ENCODE results near the gene MNS1. TPM values are rescaled to one million over a fixed set of nuclear protein-coding genes. Genes with fewer than 3 reads are reported as not detected.

Gene MNS1
- total RNA-seq, 2 donors from 2014 or later: not detected

DNA sequence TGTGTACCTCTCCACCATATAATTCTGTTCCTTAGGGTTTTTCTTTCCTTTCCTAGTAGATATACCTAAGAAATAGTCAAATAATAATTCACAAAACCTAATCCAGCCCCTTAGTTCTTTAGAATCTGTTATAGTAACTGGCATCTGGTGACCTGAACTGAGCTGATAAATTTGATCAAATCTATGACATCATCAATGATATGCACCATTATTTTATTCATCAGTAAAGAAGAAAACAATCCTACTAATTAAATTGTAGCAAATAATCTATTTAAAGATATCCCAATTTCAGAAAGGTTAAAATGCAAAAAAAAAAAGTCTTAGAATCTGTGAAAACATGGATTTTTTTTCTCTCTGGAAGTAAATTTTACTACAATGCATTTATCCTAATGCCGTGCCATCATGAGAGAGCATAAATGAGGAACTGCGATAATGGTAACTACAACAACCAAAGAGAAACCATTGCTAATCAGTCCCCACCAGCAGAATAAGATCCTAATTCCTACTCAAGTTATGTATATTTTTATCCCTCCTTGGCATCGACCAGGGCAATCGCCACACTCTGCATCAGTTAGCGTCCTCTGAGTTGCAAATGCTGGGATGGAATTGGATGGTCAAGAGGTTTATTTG lies 6.6 kb upstream of the MNS1 start:
- no peaks in the 10 kb centered on the region for H3K9me3 Mint-ChIP-seq
- H3K27ac Mint-ChIP-seq: no peak overlapping the region
- H3K27me3 Mint-ChIP-seq: peaks cover 3% of the 10 kb centered on the region
- ATAC-seq (replicated peaks): no peak
- no peak overlapping the region for H3K4me3 Mint-ChIP-seq
- H3K4me1 Mint-ChIP-seq: peaks cover 10% of the 10 kb centered on the region
- no peaks in the 10 kb centered on the region for H3K36me3 Mint-ChIP-seq (ENCODE audit: low read depth)

- Mint-ChIP-seq H3K27me3 (peaks cover 16% of the 10 kb centered on the region), H3K27ac (no peak overlapping the region), H3K9me3 (no peaks in the 10 kb centered on the region), H3K4me3 (no peak overlapping the region), H3K36me3 (ENCODE audit: low read depth) (no peaks in the 10 kb centered on the region), H3K4me1 (peaks cover 16% of the 10 kb centered on the region)
- no peak for ATAC-seq (replicated peaks)
Observed at GRCh38 chr15:56469483-56469882, 4.5 kb upstream of the MNS1 start.

DNA sequence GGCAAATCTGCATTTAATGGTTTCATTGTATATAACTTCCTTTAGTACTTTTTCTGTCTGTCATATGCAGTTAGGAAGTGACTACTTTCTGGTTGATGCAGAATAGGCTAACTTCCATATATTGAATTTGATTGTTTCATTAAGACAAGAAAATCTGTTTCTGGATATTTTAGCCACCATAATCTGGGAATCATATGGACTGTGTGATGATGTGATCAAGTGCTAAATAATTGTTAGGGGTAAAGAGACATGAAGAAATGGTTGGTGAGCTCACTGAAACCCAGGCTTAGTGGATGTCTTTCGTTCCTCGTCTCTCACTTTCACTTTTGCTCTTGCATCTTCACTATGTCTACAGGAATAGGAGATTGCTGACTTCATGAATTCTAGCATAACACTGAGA lies 3.5 kb upstream of the MNS1 start:
- peak; percentile 79 for ATAC-seq (replicated peaks)
- peaks cover 18% of the 10 kb centered on the region for H3K4me1 Mint-ChIP-seq
- H3K9me3 Mint-ChIP-seq: no peaks in the 10 kb centered on the region
- H3K27me3 Mint-ChIP-seq: peaks cover 23% of the 10 kb centered on the region
- H3K27ac Mint-ChIP-seq: no peak overlapping the region
- H3K4me3 Mint-ChIP-seq: peak overlapping the region; percentile 59
- no peaks in the 10 kb centered on the region for H3K36me3 Mint-ChIP-seq (ENCODE audit: low read depth)

- Mint-ChIP-seq H3K4me3 (no peak overlapping the region), H3K4me1 (peaks cover 18% of the 10 kb centered on the region), H3K27me3 (peaks cover 23% of the 10 kb centered on the region), H3K27ac (no peak overlapping the region), H3K9me3 (no peaks in the 10 kb centered on the region), H3K36me3 (ENCODE audit: low read depth) (no peaks in the 10 kb centered on the region)
- ATAC-seq (replicated peaks): no peak
Observed at GRCh38 chr15:56467616-56468015, 2.7 kb upstream of the MNS1 start.

GRCh38 chr15:56460947-56461346 lies 4.0 kb downstream of the MNS1 start:
- no peak overlapping the region for H3K4me3 Mint-ChIP-seq
- no peak overlapping the region for H3K27ac Mint-ChIP-seq
- no peaks in the 10 kb centered on the region for H3K36me3 Mint-ChIP-seq (ENCODE audit: low read depth)
- ATAC-seq (replicated peaks): no peak
- H3K27me3 Mint-ChIP-seq: peaks cover 25% of the 10 kb centered on the region
- H3K9me3 Mint-ChIP-seq: peaks cover 5% of the 10 kb centered on the region
- peaks cover 8% of the 10 kb centered on the region for H3K4me1 Mint-ChIP-seq

DNA sequence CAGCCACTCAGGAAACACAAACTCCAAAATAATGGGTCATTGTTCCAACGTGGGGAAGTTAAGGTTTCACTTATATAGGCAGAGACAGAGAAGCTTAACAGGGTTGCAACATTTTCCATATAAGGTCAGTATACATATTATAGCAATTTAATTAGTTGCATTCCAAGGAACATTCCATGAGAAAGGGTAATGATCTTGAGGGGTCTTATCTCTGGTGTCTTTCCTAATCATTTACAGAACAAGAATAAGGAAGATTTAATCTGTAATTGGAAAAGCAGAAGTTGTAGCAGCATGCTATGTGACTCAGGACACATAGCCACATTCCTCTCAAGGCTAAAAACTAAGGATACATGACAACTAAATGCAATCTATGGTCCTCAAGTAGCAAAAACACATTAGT lies 4.9 kb downstream of the MNS1 start:
- H3K4me3 Mint-ChIP-seq: no peak overlapping the region
- no peak for ATAC-seq (replicated peaks)
- H3K27ac Mint-ChIP-seq: no peak overlapping the region
- H3K36me3 Mint-ChIP-seq (ENCODE audit: low read depth): no peaks in the 10 kb centered on the region
- H3K27me3 Mint-ChIP-seq: peaks cover 24% of the 10 kb centered on the region
- H3K4me1 Mint-ChIP-seq: peaks cover 8% of the 10 kb centered on the region
- H3K9me3 Mint-ChIP-seq: peaks cover 5% of the 10 kb centered on the region

GRCh38 chr15:56459096-56459495 lies 5.8 kb downstream of the MNS1 start:
- no peak for ATAC-seq (replicated peaks)
- Mint-ChIP-seq H3K4me1 (no peaks in the 10 kb centered on the region), H3K36me3 (ENCODE audit: low read depth) (no peaks in the 10 kb centered on the region), H3K4me3 (no peak overlapping the region), H3K27ac (no peak overlapping the region), H3K27me3 (peaks cover 14% of the 10 kb centered on the region), H3K9me3 (peaks cover 5% of the 10 kb centered on the region)

GRCh38 chr15:56456229-56456628 lies 8.7 kb downstream of the MNS1 start:
- ATAC-seq (replicated peaks): no peak
- no peak overlapping the region for H3K4me3 Mint-ChIP-seq
- peaks cover 5% of the 10 kb centered on the region for H3K9me3 Mint-ChIP-seq
- H3K27me3 Mint-ChIP-seq: peaks cover 15% of the 10 kb centered on the region
- H3K4me1 Mint-ChIP-seq: no peaks in the 10 kb centered on the region
- no peaks in the 10 kb centered on the region for H3K36me3 Mint-ChIP-seq (ENCODE audit: low read depth)
- H3K27ac Mint-ChIP-seq: no peak overlapping the region

DNA sequence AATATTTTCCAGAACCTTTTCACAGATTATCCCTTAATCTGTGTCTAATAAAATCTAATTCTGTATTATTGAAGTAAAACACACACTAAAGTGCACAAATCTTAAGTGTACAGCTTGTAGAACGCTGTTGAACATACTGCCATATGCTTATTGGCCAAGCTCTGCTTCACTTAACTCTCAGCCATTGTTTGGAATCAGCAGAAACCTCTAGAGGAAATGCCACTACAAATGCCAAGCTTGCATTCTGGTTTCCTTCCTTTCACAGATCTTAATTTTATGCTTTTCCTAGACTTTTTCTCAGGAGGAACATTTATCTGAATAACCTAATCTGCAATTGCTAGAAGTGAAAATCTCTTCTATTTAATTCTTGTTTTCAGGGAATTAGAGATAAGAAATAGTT lies 10.1 kb downstream of the MNS1 start:
- Mint-ChIP-seq H3K27me3 (peaks cover 20% of the 10 kb centered on the region), H3K4me3 (no peak overlapping the region), H3K4me1 (no peaks in the 10 kb centered on the region), H3K27ac (no peak overlapping the region), H3K36me3 (ENCODE audit: low read depth) (no peaks in the 10 kb centered on the region), H3K9me3 (peaks cover 5% of the 10 kb centered on the region)
- no peak for ATAC-seq (replicated peaks)

- ATAC-seq (replicated peaks): no peak
- H3K27ac Mint-ChIP-seq: no peak overlapping the region
- no peak overlapping the region for H3K4me3 Mint-ChIP-seq
- no peaks in the 10 kb centered on the region for H3K36me3 Mint-ChIP-seq (ENCODE audit: low read depth)
- H3K4me1 Mint-ChIP-seq: no peaks in the 10 kb centered on the region
- no peaks in the 10 kb centered on the region for H3K9me3 Mint-ChIP-seq
- H3K27me3 Mint-ChIP-seq: peaks cover 7% of the 10 kb centered on the region
Observed at GRCh38 chr15:56445746-56446145, 19.2 kb downstream of the MNS1 start.

DNA sequence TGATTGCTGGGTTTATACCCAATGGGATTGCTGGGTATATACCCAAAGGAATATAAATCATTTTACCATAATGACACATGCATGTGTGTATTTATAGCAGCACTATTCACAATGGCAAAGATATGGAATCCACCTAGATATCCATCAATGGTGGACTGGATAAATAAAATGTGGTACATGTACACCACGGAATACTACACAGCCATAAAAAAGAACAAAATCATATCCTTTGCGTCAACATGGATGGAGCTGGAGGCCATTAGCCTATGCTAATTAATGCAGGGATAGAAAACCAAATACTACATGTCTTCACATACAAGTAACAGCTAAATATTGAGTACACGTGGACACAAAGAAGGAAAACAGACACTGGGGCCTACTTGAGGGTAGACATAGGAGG lies 22.6 kb downstream of the MNS1 start:
- Mint-ChIP-seq H3K27me3 (peaks cover 6% of the 10 kb centered on the region), H3K27ac (no peak overlapping the region), H3K9me3 (no peaks in the 10 kb centered on the region), H3K4me3 (no peak overlapping the region), H3K4me1 (no peaks in the 10 kb centered on the region), H3K36me3 (ENCODE audit: low read depth) (no peaks in the 10 kb centered on the region)
- ATAC-seq (replicated peaks): no peak

DNA sequence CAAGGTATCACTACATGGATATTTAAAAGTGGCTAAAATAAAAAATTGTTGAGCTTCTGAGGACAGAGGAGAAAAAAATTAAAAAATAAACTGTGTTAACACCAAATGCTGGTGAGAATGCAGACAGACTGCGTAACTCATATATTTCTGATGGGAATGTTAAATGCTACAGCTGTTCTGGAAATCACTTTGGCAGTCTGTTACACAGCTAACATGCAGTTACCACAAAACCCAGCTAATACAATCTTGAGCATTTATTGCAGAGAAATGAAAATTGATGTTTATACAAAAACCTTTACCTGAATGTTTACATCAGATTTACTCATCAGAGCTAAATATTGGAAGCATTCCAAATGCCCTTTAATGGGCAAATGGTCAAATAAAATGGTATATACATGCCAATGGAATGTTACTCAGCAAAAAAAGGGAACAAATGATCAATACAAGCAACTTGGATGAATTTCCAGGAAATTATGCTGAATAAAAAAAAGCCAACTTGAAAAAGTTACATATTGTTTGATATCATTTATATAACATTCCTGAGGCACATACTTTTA lies 24.6 kb downstream of the MNS1 start:
- ATAC-seq (replicated peaks): no peak
- no peaks in the 10 kb centered on the region for H3K4me1 Mint-ChIP-seq
- no peaks in the 10 kb centered on the region for H3K9me3 Mint-ChIP-seq
- H3K4me3 Mint-ChIP-seq: no peak overlapping the region
- H3K36me3 Mint-ChIP-seq (ENCODE audit: low read depth): no peaks in the 10 kb centered on the region
- H3K27ac Mint-ChIP-seq: no peak overlapping the region
- H3K27me3 Mint-ChIP-seq: peaks cover 17% of the 10 kb centered on the region

GRCh38 chr15:56432304-56432703 lies 32.6 kb downstream of the MNS1 start:
- H3K4me3 Mint-ChIP-seq: no peak overlapping the region
- H3K27me3 Mint-ChIP-seq: peaks cover 22% of the 10 kb centered on the region
- no peaks in the 10 kb centered on the region for H3K4me1 Mint-ChIP-seq
- no peak for ATAC-seq (replicated peaks)
- no peaks in the 10 kb centered on the region for H3K36me3 Mint-ChIP-seq (ENCODE audit: low read depth)
- no peak overlapping the region for H3K27ac Mint-ChIP-seq
- no peaks in the 10 kb centered on the region for H3K9me3 Mint-ChIP-seq

- Mint-ChIP-seq H3K4me3 (no peak overlapping the region), H3K36me3 (ENCODE audit: low read depth) (no peaks in the 10 kb centered on the region), H3K4me1 (no peaks in the 10 kb centered on the region), H3K27me3 (peaks cover 7% of the 10 kb centered on the region), H3K27ac (no peak overlapping the region), H3K9me3 (no peaks in the 10 kb centered on the region)
- no peak for ATAC-seq (replicated peaks)
Observed at GRCh38 chr15:56428821-56429458, 36.0 kb downstream of the MNS1 start.

GRCh38 chr15:56425976-56426375 lies 39.0 kb downstream of the MNS1 start:
- peaks cover 7% of the 10 kb centered on the region for H3K27me3 Mint-ChIP-seq
- H3K4me3 Mint-ChIP-seq: no peak overlapping the region
- no peaks in the 10 kb centered on the region for H3K4me1 Mint-ChIP-seq
- no peak overlapping the region for H3K27ac Mint-ChIP-seq
- H3K9me3 Mint-ChIP-seq: no peaks in the 10 kb centered on the region
- no peaks in the 10 kb centered on the region for H3K36me3 Mint-ChIP-seq (ENCODE audit: low read depth)
- ATAC-seq (replicated peaks): no peak

Data from activated T-helper 17 cell treated with anti-CD3 and anti-CD28 coated beads, Interleukin-2, amount 50 U/mL, for 72 hours (primary cell).